Lung microvascular endothelial cell (primary cell): Measurements from ENCODE around the gene SHLD1. TPM values are rescaled to one million over a fixed set of nuclear protein-coding genes. Genes with fewer than 3 reads are reported as not detected.

Source experiments
- DNase-seq, 2 donors: peaks; one replicate each; pipeline versions ENCODE4 v3.0.0 to v3.0.0-alpha.2; 2010; ENCODE audit warnings: low read depth in 2 of 2
- total RNA-seq: library from RNA; depleted of rRNA; stranded (reverse); fragments of >200 nt; gene quantifications from 2 replicates; pipeline ENCODE4 v1.2.1, GENCODE V29; 2014

The SHLD1 gene
- total RNA-seq, 1 donor from 2014 or later: 2.6 TPM

DNA sequence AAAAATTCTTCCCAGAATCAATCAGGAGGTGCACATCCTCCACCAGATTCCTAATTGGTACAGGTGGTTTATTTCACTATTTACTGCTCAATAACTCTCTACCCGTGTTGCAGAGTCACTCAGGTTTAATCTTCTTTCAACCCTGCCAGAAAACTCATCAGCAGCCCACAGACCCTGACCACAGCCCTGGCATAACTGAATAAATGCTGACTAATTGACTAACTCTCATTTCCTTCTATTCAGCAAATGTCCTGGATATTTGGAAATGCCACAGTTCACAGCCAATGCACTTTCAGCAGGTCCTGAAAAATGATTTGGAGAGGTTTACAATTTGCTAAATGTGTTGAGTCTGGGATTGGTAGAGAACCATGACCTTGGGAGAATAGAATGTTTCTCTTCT, 137.8 kb downstream of the SHLD1 start:
- DNase-seq: peak; percentile 7 to 9

GRCh38 chr20:5890773-5891441, 140.7 kb downstream of the SHLD1 start:
- DNase-seq: no peak

DNA sequence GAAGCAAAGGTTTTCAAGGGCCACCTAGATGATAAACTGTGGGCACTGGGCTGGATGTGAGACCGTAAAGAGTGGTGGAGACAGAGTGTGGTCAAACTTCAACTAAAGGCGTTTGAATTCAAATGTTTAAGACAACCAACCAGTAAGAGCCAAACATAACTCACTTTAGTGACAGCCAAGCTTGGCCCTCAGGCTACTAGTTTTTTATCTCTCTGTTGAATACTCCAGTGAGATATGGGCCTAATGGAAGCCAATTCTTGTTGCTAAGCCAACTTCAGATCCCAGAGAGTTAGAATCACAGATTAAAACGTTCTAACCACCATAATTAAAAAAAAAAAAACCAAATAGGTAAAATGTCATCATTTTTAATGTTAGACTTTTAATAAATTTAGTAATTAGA, 142.9 kb downstream of the SHLD1 start:
- no peak for DNase-seq

GRCh38 chr20:5893621-5894020, 143.4 kb downstream of the SHLD1 start:
- no peak for DNase-seq

GRCh38 chr20:5895626-5896025, 145.4 kb downstream of the SHLD1 start:
- DNase-seq: no peak

- no peak for DNase-seq
Observed at GRCh38 chr20:5899444-5899843, 149.2 kb downstream of the SHLD1 start.

DNA sequence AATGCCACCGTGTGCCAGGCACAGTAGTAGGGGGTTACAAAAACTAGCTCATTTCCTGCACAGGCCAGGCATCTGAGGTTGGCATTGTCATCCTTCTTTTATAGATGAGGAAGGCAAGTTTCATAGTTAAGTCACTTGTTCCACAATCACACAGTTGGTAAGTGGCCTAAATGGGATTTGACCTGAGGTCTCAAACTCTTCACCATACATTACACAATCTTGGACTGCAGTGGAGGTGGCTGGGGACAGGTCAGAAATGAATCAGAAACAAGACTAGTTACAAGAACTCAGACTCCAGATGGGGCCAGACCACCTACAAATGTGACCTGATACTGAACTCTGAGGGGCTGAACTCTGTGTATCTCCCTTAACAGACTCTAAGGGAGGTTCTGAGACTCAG, 150.7 kb downstream of the SHLD1 start:
- DNase-seq: no peak

GRCh38 chr20:5908981-5909380, 158.8 kb downstream of the SHLD1 start:
- DNase-seq: peak in 1 of 2 donors; percentile 16

GRCh38 chr20:5910186-5910585, 160.0 kb downstream of the SHLD1 start:
- DNase-seq: no peak

DNA sequence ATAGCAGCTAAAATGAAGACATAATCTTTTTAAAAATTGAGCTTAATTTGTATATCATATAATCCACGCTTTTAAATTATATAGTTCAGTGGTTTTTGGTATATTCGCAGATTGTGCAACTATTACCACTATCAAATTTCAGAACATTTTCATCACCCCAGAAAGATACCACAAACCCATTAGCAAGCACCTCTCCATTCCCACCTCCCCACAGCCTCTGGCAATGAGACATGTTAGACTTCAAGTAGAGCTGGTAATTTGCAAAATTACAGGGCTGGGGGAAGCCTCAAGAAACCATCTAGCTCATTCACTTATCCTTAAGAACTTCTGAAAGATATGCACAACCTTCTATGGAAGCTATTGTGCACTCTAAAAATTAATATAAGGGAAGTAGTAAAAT, 163.0 kb downstream of the SHLD1 start:
- DNase-seq: no peak

Other genes with a start within 250 kb of the SHLD1 start
- 7.8 and 11.1 TPM in 2 replicates for gene GPCPD1, start 139.4 kb upstream of the SHLD1 start, total RNA-seq
- under 0.01 and 0.20 TPM in 2 replicates for gene CHGB, start 161.1 kb downstream of the SHLD1 start, total RNA-seq
- gene TRMT6, start 200.1 kb downstream of the SHLD1 start, total RNA-seq: 4.4 and 6.0 TPM in 2 replicates
- gene MCM8, start 200.3 kb downstream of the SHLD1 start, total RNA-seq: 3.3 and 3.8 TPM in 2 replicates